WTC11 (cell line): ENCODE results near the gene IZUMO1. TPM values are rescaled to one million over a fixed set of nuclear protein-coding genes. Genes with fewer than 3 reads are reported as not detected.

Source experiments
- ATAC-seq: fragments of 200-7000 bp; cut with Tn5 transposase; 2 replicates; pipeline ENCODE4 v1.10.0; 2021; ENCODE audit warnings: mild to moderate bottlenecking, moderate library complexity
- CTCF ChIA-PET: fragments of 300-600 bp; sonication (Branson Sonifier 250); formaldehyde crosslinking; loops from one replicate; lab custom pipeline; 2021; ENCODE audit warnings: antibody characterized with exemption; lab: Charles Lee
- POLR2A ChIA-PET: fragments of 350-600 bp; sonication (Branson Sonifier 250); formaldehyde crosslinking; loops from one replicate; lab custom pipeline; 2021; ENCODE audit warnings: antibody characterized with exemption; lab: Charles Lee
- DNase-seq: peaks from one replicate; pipeline ENCODE4 v3.0.0; 2021; ENCODE audit warnings: low spot score
- H3K27ac Mint-ChIP-seq: 2 replicates; pipeline ENCODE4 v1.8.0; 2021; ENCODE audit warnings: mixed read lengths
- H3K27me3 Mint-ChIP-seq: 2 replicates; pipeline ENCODE4 v1.8.0; 2021; ENCODE audit warnings: low read depth, mild to moderate bottlenecking, moderate library complexity, mixed read lengths
- H3K36me3 Mint-ChIP-seq: 2 replicates; pipeline ENCODE4 v1.8.0; 2021; ENCODE audit warnings: mixed read lengths
- H3K4me1 Mint-ChIP-seq: 2 replicates; pipeline ENCODE4 v1.8.0; 2022; ENCODE audit warnings: mixed read lengths
- H3K4me3 Mint-ChIP-seq: 2 replicates; pipeline ENCODE4 v1.8.0; 2021; ENCODE audit warnings: mild to moderate bottlenecking, moderate library complexity, mixed read lengths
- H3K9me3 Mint-ChIP-seq: 2 replicates; pipeline ENCODE4 v1.8.0; 2021; ENCODE audit warnings: mixed read lengths
- GABPB1 ChIP-seq: sonication (generic); formaldehyde crosslinking; IDR thresholded peaks from 2 replicates; pipeline ENCODE4 v1.8.1; 2023; ENCODE audit warnings: mild to moderate bottlenecking, missing genetic modification reagents
- GRHL2 ChIP-seq: fragments of 250-450 bp; sonication (Bioruptor Pico); IDR thresholded peaks from 2 replicates; pipeline ENCODE4 v1.8.0; 2022; ENCODE audit warnings: mild to moderate bottlenecking, moderate library complexity; ENCODE audit not compliant: insufficient replicate concordance, severe bottlenecking
- HMGA2 ChIP-seq: fragments of 250-450 bp; sonication (Bioruptor Pico); IDR thresholded peaks from 2 replicates; pipeline ENCODE4 v1.4.0; 2021; ENCODE audit warnings: mild to moderate bottlenecking, moderate library complexity
- JUN ChIP-seq: sonication (generic); formaldehyde crosslinking; IDR thresholded peaks from 2 replicates; pipeline ENCODE4 v1.8.0; 2023; ENCODE audit warnings: mild to moderate bottlenecking, missing genetic modification reagents
- KAT7 ChIP-seq: sonication (generic); formaldehyde crosslinking; IDR thresholded peaks from 2 replicates; pipeline ENCODE4 v1.8.1; 2023; ENCODE audit warnings: missing genetic modification reagents, mild to moderate bottlenecking, borderline replicate concordance
- NR2C2 ChIP-seq: sonication (generic); formaldehyde crosslinking; IDR thresholded peaks from 2 replicates; pipeline ENCODE4 v1.8.0; 2022; ENCODE audit warnings: mild to moderate bottlenecking, missing genetic modification reagents
- OVOL2 ChIP-seq: fragments of 250-450 bp; sonication (Bioruptor Pico); IDR thresholded peaks from 2 replicates; pipeline ENCODE4 v1.9.0; 2021; ENCODE audit warnings: mild to moderate bottlenecking, borderline replicate concordance
- RORB ChIP-seq: fragments of 250-450 bp; sonication (Bioruptor Pico); IDR thresholded peaks from 2 replicates; pipeline ENCODE4 v1.9.0; 2021; ENCODE audit warnings: mild to moderate bottlenecking
- ZNF121 ChIP-seq: sonication (generic); formaldehyde crosslinking; IDR thresholded peaks from 2 replicates; pipeline ENCODE4 v1.8.0; 2023; ENCODE audit warnings: missing genetic modification reagents
- ZNF219 ChIP-seq: sonication (generic); formaldehyde crosslinking; IDR thresholded peaks from 2 replicates; pipeline ENCODE4 v1.8.0; 2023; ENCODE audit warnings: missing genetic modification reagents, mild to moderate bottlenecking, borderline replicate concordance
- total RNA-seq: library from RNA; stranded (reverse); gene quantifications from 3 replicates; pipeline ENCODE4 v1.2.3, GENCODE V29; 2021
- TF ChIP-seq, protein P1 (sequence below): sonication (generic); formaldehyde crosslinking; IDR thresholded peaks from 2 replicates; pipeline ENCODE4 v1.8.0; 2022; ENCODE audit warnings: mild to moderate bottlenecking, missing genetic modification reagents
- TF ChIP-seq, protein P2 (sequence below): fragments of 250-450 bp; sonication (Bioruptor Pico); IDR thresholded peaks from 2 replicates; pipeline ENCODE4 v2.1.2; 2022; ENCODE audit warnings: mild to moderate bottlenecking, moderate library complexity
- TF ChIP-seq, protein P3 (sequence below): sonication (generic); formaldehyde crosslinking; IDR thresholded peaks from 2 replicates; pipeline ENCODE4 v1.8.0; 2023; ENCODE audit warnings: missing genetic modification reagents
- TF ChIP-seq, protein P4 (sequence below): fragments of 250-450 bp; sonication (Bioruptor Pico); IDR thresholded peaks from 2 replicates; pipeline ENCODE4 v1.8.0; 2021; ENCODE audit warnings: mild to moderate bottlenecking

Gene IZUMO1
- total RNA-seq, 1 experiment from 2014 or later, result 2.2 TPM

DNA sequence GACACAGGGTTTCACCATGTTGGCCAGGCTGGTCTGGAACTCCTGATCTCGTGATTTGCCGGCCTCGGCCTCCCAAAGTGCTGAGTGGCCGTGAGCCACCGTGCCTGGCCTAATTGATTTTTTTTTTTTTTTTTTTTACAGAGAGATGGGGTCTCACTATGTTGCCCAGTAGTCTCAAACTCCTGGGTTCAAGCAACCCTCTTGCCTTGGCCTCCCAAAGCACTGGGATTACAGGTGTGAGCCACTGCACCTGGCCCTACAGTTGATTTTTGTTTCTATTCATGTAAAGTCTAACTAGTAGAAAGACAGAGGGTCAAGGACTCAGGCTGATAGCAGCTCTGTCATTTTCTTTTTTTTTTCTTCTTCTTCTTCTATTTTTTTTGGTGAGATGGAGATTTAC, 30.4 kb upstream of the IZUMO1 start:
- H3K4me3 Mint-ChIP-seq, result no peak overlapping the region
- H3K4me1 Mint-ChIP-seq, result no peaks in the 10 kb centered on the region; the same call in 1 of the 2 replicates
- no peaks in the 10 kb centered on the region for H3K36me3 Mint-ChIP-seq
- ATAC-seq (no peak), DNase-seq (no peak)
- no peak overlapping the region for H3K27ac Mint-ChIP-seq
- no peak for TF ChIP-seq RORB (CRISPR knock-in tag)
- TF ChIP-seq ZNF121, result peak; percentile 70; the same call in 1 of the 2 replicates
- ChIA-PET POLR2A (interaction anchor here (0.7 kb wide), 1 partner anchor 91 kb away, joined by 5 read pairs; no protein-coding TSS in a partner anchor), CTCF (interaction anchor here (1.2 kb wide), 1 partner anchor 216 kb away, joined by 4 read pairs; the partner anchor contains the start of genes GYS1 and RUVBL2)
- H3K27me3 Mint-ChIP-seq, result peaks cover under 1% of the 10 kb centered on the region; the same call in 1 of the 2 replicates
- no peaks in the 10 kb centered on the region for H3K9me3 Mint-ChIP-seq

- Mint-ChIP-seq H3K4me1 (peaks cover 12% of the 10 kb centered on the region), H3K27ac (no peak overlapping the region), H3K9me3 (no peaks in the 10 kb centered on the region), H3K4me3 (no peak overlapping the region), H3K27me3 (peaks cover 7% of the 10 kb centered on the region; the same call in 1 of the 2 replicates), H3K36me3 (no peaks in the 10 kb centered on the region)
- ATAC-seq, result no peak
- ChIA-PET CTCF (interaction anchor here (0.6 to 0.7 kb wide), 2 partner anchors 16 to 183 kb away, joined by 3 to 5 read pairs; no protein-coding TSS in a partner anchor), POLR2A (no interaction called here)
- no peak for DNase-seq
- TF ChIP-seq RORB (CRISPR knock-in tag) (no peak), GABPB1 (CRISPR knock-in tag) (peak; percentile 86)
Measured at GRCh38 chr19:48772503-48772953, 25.8 kb upstream of the IZUMO1 start.

GRCh38 chr19:48770734-48771472, 24.2 kb upstream of the IZUMO1 start:
- DNase-seq, result no peak
- H3K4me1 Mint-ChIP-seq, result peaks cover 12% of the 10 kb centered on the region
- H3K27ac Mint-ChIP-seq, result no peak overlapping the region
- peaks cover 11% of the 10 kb centered on the region; the same call in 1 of the 2 replicates for H3K27me3 Mint-ChIP-seq
- H3K9me3 Mint-ChIP-seq, result no peaks in the 10 kb centered on the region
- POLR2A ChIA-PET, result interaction anchor here (0.7 kb wide), 1 partner anchor 72 kb away, joined by 5 read pairs; no protein-coding TSS in a partner anchor
- no peak for TF ChIP-seq GRHL2 (CRISPR knock-in tag)
- TF ChIP-seq NR2C2 (CRISPR knock-in tag), result no peak
- TF ChIP-seq, protein P1, sequence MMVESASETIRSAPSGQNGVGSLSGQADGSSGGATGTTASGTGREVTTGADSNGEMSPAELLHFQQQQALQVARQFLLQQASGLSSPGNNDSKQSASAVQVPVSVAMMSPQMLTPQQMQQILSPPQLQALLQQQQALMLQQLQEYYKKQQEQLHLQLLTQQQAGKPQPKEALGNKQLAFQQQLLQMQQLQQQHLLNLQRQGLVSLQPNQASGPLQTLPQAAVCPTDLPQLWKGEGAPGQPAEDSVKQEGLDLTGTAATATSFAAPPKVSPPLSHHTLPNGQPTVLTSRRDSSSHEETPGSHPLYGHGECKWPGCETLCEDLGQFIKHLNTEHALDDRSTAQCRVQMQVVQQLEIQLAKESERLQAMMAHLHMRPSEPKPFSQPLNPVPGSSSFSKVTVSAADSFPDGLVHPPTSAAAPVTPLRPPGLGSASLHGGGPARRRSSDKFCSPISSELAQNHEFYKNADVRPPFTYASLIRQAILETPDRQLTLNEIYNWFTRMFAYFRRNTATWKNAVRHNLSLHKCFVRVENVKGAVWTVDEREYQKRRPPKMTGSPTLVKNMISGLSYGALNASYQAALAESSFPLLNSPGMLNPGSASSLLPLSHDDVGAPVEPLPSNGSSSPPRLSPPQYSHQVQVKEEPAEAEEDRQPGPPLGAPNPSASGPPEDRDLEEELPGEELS, result no peak
- no peak for TF ChIP-seq OVOL2
- TF ChIP-seq, protein P2, sequence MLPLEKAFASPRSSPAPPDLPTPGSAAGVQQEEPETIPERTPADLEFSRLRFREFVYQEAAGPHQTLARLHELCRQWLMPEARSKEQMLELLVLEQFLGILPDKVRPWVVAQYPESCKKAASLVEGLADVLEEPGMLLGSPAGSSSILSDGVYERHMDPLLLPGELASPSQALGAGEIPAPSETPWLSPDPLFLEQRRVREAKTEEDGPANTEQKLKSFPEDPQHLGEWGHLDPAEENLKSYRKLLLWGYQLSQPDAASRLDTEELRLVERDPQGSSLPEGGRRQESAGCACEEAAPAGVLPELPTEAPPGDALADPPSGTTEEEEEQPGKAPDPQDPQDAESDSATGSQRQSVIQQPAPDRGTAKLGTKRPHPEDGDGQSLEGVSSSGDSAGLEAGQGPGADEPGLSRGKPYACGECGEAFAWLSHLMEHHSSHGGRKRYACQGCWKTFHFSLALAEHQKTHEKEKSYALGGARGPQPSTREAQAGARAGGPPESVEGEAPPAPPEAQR (CRISPR knock-in tag), result no peak
- TF ChIP-seq, protein P3, sequence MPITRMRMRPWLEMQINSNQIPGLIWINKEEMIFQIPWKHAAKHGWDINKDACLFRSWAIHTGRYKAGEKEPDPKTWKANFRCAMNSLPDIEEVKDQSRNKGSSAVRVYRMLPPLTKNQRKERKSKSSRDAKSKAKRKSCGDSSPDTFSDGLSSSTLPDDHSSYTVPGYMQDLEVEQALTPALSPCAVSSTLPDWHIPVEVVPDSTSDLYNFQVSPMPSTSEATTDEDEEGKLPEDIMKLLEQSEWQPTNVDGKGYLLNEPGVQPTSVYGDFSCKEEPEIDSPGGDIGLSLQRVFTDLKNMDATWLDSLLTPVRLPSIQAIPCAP, result no peak
- TF ChIP-seq HMGA2 (CRISPR knock-in tag), result no peak
- TF ChIP-seq JUN (CRISPR knock-in tag), result no peak
- no peak for TF ChIP-seq KAT7 (CRISPR knock-in tag)
- TF ChIP-seq, protein P4, sequence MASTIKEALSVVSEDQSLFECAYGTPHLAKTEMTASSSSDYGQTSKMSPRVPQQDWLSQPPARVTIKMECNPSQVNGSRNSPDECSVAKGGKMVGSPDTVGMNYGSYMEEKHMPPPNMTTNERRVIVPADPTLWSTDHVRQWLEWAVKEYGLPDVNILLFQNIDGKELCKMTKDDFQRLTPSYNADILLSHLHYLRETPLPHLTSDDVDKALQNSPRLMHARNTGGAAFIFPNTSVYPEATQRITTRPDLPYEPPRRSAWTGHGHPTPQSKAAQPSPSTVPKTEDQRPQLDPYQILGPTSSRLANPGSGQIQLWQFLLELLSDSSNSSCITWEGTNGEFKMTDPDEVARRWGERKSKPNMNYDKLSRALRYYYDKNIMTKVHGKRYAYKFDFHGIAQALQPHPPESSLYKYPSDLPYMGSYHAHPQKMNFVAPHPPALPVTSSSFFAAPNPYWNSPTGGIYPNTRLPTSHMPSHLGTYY (CRISPR knock-in tag), result no peak
- no peak for TF ChIP-seq GABPB1 (CRISPR knock-in tag)
- TF ChIP-seq ZNF219 (CRISPR knock-in tag), result no peak
- H3K36me3 Mint-ChIP-seq, result no peaks in the 10 kb centered on the region
- no peak overlapping the region for H3K4me3 Mint-ChIP-seq
- CTCF ChIA-PET, result interaction anchor here (1.6 to 2.1 kb wide), 2 partner anchors 25 to 56 kb away, joined by 6 to 7 read pairs; no protein-coding TSS in a partner anchor
- peak; percentile 84 for ATAC-seq
